NCI-H2107 treated with DMSO at 0.1 percent for 48 hours (cell line): ENCODE data around the gene PPP1R12A.
"Not testable (repeated sequence)": the region's sequence is repeated elsewhere in the genome, so short reads cannot be mapped to it uniquely, and the experiment has no call there.

Experiments
- DNase-seq: peaks from one replicate; lab custom pipeline; 2025; ENCODE audit not compliant: unreplicated experiment; lab: John Stamatoyannopoulos, UW

Gene PPP1R12A

GRCh38 chr12:79895071-79895470 is 39.8 kb downstream of the PPP1R12A start:
- no peak for DNase-seq

GRCh38 chr12:79891506-79892162 is 43.3 kb downstream of the PPP1R12A start:
- DNase-seq: no peak

GRCh38 chr12:79887890-79888289 is 47.0 kb downstream of the PPP1R12A start:
- DNase-seq: no peak

DNA sequence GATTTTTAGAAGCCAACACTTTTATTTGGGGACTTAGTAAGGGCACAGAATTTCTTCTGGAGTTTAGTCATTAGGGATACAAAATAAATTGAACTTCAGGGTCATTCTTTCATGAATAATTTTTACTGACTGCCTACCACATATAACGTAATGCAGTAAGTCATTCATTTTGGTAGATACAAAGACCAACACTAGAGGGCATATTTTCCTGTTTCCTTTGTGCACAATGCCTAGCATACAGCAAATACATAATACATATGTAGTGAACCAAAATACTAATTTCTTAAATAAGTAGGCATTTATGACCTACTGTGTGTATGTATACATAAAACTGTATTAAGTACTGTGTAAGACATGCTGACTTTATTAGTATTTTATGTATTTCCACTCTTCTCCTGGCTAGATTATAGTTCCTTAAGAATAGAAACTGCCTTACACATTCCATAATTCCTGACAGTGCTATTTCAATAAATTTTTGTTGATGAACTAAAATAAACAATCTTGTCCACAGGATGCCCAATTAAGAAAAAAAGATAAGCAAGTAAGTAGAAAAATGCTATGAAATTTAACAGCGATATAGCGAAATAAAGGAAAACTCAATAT is 47.9 kb downstream of the PPP1R12A start:
- peak; percentile 23 for DNase-seq

DNA sequence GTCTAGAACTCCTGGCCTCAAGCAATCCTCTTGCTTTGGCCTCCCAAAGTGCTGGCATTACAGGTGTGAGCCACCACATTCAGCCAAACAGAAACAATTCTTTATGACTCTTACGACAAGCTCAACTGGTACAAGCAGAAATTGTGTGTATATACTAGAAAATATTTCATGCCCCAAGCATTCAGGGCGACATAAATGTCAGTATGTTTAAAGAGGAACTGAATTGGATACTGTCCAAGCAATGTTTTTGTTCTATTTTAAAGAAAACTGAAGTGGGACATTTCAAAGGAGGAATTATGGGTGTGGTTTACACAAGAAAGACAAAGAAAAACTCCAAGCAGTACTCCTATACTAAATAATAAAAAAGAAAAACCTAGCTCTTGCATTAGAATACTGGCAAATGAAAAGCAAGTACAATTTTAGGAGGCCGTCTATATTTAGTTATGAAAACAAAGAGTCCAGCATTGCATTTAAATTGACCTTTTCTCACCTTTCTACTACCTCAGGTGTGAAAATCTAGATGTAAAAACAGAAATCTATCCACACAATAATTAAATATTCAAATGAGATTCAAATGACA is 48.9 kb downstream of the PPP1R12A start:
- DNase-seq: no peak

- DNase-seq: no peak
These were observed 50.4 kb downstream of the PPP1R12A start for GRCh38 chr12:79884401-79885006.

GRCh38 chr12:79883216-79883615 is 51.7 kb downstream of the PPP1R12A start:
- DNase-seq: no peak

DNA sequence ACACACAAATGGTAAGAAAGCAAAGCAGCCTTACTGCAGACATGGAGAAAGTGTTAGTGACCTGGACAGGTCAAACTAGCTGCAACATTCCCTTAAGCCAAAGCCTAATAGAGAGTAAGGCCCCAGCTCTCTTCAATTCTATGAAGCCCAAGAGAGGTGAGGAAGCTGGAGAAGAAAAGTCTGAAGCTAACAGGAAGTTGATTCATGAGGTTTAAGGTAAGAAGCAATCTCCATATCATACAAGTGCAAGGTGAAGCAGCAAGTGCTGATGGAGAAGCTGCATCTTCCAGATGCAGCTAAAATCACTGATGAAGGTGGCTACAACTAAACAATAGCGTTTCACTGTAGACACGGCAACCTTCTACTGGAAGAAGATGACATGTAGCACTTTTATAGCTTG is 53.5 kb downstream of the PPP1R12A start:
- DNase-seq: no peak

- DNase-seq: not testable (repeated sequence)
These were observed 56.4 kb downstream of the PPP1R12A start for GRCh38 chr12:79878506-79878905.

DNA sequence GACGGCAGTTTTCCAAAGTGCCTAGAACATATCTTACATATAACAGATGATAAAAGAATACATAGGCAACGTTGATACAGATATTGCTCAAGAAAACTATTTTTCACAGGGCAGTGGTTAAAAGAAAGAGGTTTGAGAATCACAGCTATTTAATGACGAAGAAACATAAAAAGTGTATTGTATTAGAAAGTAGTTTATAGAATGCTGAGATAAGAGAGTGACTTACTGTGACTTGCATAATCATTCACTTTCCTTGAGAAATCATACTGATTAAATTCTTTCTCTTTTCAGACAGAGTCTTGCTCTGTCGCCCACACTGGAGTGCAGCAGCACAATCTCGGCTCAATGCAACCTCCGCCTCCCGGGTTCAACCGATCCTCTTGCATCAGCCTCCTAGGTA is 57.7 kb downstream of the PPP1R12A start:
- DNase-seq: no peak

GRCh38 chr12:79874665-79875064 is 60.2 kb downstream of the PPP1R12A start:
- DNase-seq: no peak

DNA sequence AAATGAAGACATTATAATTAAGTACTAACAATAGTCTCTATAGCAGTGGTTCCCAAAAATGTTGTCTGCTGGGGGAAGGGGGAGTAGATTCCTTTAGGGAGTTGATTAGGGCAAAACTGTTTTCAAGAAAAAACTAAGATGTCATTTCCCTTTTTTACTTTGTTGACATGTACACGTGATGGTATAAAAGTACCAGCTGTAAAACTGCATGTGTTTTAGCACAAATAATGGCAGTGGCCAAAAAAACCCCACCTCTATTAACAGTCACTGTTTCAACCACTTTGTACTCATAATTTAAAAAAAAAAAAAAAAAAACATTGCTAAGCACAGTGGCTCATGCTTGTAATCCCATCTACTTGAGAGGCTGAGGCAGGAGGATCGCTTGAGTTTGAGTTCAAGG is 61.7 kb downstream of the PPP1R12A start:
- DNase-seq: no peak

DNA sequence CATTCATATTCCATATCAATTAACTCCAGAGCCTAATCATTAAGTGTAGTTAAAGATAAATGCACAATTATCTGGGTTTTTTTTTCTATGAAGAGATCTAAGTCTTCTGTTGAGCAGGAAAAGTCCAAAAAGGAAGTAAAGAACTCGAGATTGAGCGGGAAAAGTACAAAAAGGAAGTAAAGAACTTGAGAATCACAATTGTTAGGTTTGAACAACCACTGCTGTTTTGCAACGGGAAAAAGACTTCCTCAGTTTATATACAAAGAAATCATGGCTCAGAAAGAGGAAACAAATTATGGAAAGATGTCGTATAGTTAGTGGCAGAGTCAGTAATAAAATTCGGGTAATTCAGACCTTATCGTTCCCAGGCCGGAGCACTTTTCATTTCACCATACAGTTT is 63.3 kb downstream of the PPP1R12A start:
- no peak for DNase-seq

DNA sequence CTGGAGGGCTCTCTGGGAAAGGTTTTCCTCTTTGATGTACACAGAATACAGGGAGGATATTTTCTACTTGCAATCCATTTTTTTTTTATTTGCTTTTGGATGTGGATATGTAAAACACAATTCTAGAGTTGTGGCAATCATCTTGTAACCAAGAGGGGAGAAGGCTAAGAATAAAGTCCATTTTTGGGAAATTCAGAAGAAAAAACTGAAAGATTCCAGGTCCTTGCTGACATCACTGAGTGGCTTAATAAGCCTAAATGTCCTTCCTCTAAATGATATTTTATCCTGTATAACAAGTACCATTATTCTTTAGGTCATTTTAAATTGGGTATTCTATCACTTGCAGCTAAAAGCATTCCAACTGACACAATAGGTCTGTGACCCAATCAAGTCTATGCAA is 64.0 kb downstream of the PPP1R12A start:
- no peak for DNase-seq

GRCh38 chr12:79859646-79860045 is 75.3 kb downstream of the PPP1R12A start:
- DNase-seq: no peak

DNA sequence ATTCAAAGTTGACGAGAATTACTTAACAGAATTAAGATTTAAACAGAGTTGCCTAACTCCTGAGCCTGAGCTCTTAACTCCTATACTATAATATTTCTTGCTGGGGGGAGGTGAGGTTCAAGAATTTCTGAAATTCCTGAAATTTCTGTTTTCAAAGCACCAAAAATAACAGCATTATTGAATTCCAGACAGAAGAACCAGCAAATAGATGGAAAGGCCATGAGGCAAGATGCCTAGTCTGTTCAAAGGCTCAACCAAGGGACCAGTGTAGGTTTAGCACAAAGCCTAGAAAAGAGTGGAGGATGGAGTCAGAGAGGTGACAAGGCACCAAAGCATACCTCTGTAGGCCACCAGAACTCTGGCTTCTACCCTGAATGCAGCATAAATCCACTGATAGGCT is 76.4 kb downstream of the PPP1R12A start:
- DNase-seq: no peak

GRCh38 chr12:79857675-79858074 is 77.2 kb downstream of the PPP1R12A start:
- DNase-seq: no peak

DNA sequence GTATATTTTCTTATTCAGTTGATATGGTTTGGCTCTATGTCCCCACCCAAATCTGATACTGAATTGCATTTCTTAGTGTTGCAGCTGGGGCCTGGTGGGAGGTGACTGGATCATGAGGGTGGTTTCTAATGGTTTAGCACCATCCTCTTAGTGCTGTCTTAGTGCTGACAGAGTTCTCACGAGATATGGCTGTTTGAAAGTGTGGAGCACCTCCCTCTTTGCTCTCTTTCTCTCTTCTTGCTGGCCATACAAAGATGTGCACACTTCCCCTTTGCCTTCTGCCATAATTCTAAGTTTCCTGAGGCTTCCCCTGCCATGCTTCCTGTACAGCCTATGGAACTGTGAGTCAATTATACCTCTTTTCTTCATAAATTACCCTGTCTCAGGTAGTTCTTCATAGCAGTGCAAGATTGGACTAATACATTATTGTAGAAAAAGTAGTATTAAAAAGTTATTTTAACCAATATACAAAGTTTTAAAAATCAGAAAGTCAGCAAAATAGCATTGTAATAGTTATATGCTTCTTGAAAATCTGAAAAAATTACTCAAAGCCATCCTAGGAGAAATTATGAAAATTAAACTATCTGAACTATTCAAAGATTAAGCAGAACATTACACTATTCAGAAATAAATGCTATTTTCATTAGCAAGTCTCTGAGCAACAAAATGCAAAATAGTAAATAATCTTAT is 84.1 kb downstream of the PPP1R12A start:
- DNase-seq: no peak

DNA sequence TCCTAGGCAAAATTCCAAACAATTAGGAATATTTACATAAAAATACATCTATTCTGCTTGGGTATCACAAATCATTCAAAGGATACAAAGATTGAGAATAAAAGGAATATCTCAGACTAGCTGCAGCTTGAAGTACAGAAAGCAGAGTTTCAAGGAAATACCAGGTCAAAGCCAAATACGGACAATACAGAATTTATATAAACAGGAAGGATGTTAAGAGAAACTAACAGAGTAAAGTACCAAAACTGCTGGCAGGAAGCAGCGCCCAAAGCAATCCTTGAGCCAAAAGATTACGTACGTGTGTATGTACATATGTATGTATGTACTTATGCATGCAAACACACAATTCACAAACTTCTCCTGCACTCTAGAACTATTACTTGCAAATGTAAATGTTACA is 86.6 kb downstream of the PPP1R12A start:
- DNase-seq: no peak

- no peak for DNase-seq
These were observed 87.5 kb downstream of the PPP1R12A start for GRCh38 chr12:79847417-79847816.

DNA sequence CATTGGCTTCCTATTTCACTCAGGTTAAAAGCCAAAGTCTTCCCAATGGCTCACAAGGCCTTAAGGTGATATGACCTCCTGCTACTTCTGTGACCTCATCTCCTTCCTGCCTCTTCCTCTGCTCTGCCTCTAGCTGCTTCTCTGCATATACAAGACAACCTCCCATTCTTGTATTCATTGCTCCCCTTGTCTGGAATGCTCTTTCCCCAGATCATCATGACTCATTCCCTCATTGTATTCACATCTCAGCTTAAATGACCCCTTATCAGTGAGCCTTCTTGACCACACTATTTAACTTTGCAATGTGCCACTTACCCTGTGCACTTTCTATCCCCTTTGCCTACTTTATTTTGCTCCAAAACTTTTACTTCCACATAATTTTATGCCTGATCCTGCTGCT is 90.2 kb downstream of the PPP1R12A start:
- no peak for DNase-seq

GRCh38 chr12:79843978-79844377 is 90.9 kb downstream of the PPP1R12A start:
- DNase-seq: no peak
